Prostate gland (tissue), 2 donors: ENCODE data around the gene ZNF70.

Source experiments
- POLR2A ChIP-seq: fragments of 450-650 bp; IDR thresholded peaks from one replicate; pipeline ENCODE4 v1.6.1; 2016; ENCODE audit warnings: antibody characterized with exemption, mild to moderate bottlenecking
- POLR2AphosphoS5 ChIP-seq: sonication (generic); formaldehyde crosslinking; IDR thresholded peaks from one replicate; pipeline ENCODE4 v1.6.1; 2017; ENCODE audit warnings: antibody characterized with exemption
- TF ChIP-seq, protein P1 (sequence below), 4 experiments: fragments of 200-600 bp in 2 of 4; fragments of 450-650 bp in 2 of 4; sonication (generic) in 2 of 4; IDR thresholded peaks; 1 replicate in 3 of 4; 2 replicates in 1 of 4; pipeline ENCODE4 v1.5.1; 2016 to 2019; ENCODE audit warnings: antibody characterized with exemption in 4 of 4, mild to moderate bottlenecking in 2 of 4, moderate library complexity in 2 of 4

DNA sequence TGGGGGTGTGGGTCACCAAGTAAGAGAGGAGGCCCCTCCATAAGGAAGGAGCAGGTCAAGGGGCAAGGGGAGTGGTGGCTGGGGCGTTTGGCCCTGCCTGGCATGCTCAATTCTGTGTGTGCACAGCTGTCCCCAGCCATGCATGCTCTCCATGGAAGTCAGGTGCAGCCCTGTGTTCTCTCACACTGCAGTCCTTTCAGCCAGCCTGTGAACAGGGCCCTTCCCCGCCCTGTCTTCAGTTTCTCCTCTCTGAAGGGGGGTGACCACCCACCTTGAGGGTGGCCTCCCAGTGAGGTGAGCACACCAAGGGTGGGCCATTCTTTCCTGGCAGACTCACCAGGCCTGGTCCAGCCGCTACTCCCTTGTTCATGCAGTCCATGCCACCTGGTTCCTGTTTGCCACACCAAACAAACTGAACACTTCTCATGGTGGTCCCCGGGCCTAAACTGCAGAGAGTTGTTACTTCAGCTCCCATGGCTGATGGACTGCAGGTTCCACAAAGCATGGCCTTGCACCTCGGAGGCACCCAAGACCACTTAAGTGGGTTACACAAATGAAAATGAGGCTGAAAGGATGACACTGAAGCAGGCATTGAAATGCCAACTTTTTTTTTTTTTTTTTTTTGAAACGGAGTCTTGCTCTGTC lies 18.5 kb upstream of the ZNF70 start:
- TF ChIP-seq, protein P1, sequence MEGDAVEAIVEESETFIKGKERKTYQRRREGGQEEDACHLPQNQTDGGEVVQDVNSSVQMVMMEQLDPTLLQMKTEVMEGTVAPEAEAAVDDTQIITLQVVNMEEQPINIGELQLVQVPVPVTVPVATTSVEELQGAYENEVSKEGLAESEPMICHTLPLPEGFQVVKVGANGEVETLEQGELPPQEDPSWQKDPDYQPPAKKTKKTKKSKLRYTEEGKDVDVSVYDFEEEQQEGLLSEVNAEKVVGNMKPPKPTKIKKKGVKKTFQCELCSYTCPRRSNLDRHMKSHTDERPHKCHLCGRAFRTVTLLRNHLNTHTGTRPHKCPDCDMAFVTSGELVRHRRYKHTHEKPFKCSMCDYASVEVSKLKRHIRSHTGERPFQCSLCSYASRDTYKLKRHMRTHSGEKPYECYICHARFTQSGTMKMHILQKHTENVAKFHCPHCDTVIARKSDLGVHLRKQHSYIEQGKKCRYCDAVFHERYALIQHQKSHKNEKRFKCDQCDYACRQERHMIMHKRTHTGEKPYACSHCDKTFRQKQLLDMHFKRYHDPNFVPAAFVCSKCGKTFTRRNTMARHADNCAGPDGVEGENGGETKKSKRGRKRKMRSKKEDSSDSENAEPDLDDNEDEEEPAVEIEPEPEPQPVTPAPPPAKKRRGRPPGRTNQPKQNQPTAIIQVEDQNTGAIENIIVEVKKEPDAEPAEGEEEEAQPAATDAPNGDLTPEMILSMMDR (IDR thresholded peaks at IDR 0.05) = no peak
- no peak for TF ChIP-seq POLR2AphosphoS5
- no peak for TF ChIP-seq POLR2A
